Duodenal mucosa (tissue), 2 donors: ENCODE measurements around the gene PIN4.
"Not testable (repeated sequence)": the region's sequence is repeated elsewhere in the genome, so short reads cannot be mapped to it uniquely, and the experiment has no call there.

ENCODE experiments used
- H3K27ac ChIP-seq: one replicate; pipeline ENCODE4 v1.7.0; 2013; ENCODE audit warnings: low read depth, low read length
- H3K27me3 ChIP-seq, 2 donors: one replicate each; pipeline ENCODE4 v1.7.0; 2013; ENCODE audit warnings: low read length in 2 of 2, control low read depth in 1 of 2; ENCODE audit not compliant: insufficient read depth in 2 of 2, control insufficient read depth in 1 of 2
- H3K36me3 ChIP-seq, 2 donors: one replicate each; pipeline ENCODE4 v1.7.0; 2013; ENCODE audit warnings: low read length in 2 of 2, control low read depth in 1 of 2; ENCODE audit not compliant: insufficient read depth in 2 of 2, control insufficient read depth in 1 of 2
- H3K4me1 ChIP-seq, 2 donors: one replicate each; pipeline ENCODE4 v1.7.0; 2013; ENCODE audit warnings: low read length in 2 of 2, control low read depth in 1 of 2; ENCODE audit not compliant: insufficient read depth in 2 of 2, control insufficient read depth in 1 of 2
- H3K4me3 ChIP-seq, 2 donors: one replicate each; pipeline ENCODE4 v1.7.0; 2013; ENCODE audit warnings: low read length in 2 of 2, low read depth in 1 of 2
- H3K9ac ChIP-seq, 2 donors: one replicate each; pipeline ENCODE4 v1.7.0; 2013; ENCODE audit warnings: low read length in 2 of 2, low read depth in 1 of 2
- H3K9me3 ChIP-seq, 2 donors: one replicate each; pipeline ENCODE4 v1.7.0; 2013; ENCODE audit warnings: low read length in 2 of 2, control low read depth in 1 of 2; ENCODE audit not compliant: control insufficient read depth in 1 of 2

PIN4 gene

GRCh38 chrX:72145181-72145580 is 36.4 kb upstream of the PIN4 start:
- H3K9me3 ChIP-seq = no peaks in the 10 kb centered on the region
- no peak overlapping the region for H3K4me3 ChIP-seq
- H3K4me1 ChIP-seq = no peaks in the 10 kb centered on the region
- no peak overlapping the region for H3K9ac ChIP-seq
- no peaks in the 10 kb centered on the region for H3K36me3 ChIP-seq
- no peaks in the 10 kb centered on the region for H3K27me3 ChIP-seq
- no peak overlapping the region for H3K27ac ChIP-seq

GRCh38 chrX:72146527-72146926 is 35.0 kb upstream of the PIN4 start:
- Histone ChIP-seq H3K4me1 (no peaks in the 10 kb centered on the region), H3K27me3 (no peaks in the 10 kb centered on the region), H3K36me3 (no peaks in the 10 kb centered on the region), H3K4me3 (no peak overlapping the region), H3K9me3 (no peaks in the 10 kb centered on the region), H3K27ac (no peak overlapping the region), H3K9ac (no peak overlapping the region)

DNA sequence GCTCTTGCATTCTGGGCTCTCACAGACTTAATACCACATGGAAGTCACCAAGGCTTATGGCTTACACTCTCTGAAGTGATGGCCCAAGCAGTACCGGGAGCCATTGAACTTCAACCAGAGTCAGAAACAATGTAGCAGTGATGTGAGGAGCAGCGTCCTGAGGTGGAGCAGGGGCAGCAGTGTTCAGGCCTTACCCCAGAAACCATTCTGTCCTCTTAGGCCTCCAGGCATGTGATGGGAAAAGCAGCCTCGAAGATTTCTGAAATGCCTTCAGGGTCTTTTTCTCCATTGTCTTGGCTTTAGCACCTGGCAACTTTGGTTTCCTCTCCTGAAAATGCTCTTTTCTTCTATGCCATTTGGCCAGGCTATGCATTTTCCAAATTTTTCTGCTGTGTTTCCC is 22.8 kb upstream of the PIN4 start:
- no peaks in the 10 kb centered on the region for H3K9me3 ChIP-seq
- no peaks in the 10 kb centered on the region for H3K4me1 ChIP-seq
- H3K4me3 ChIP-seq = no peak overlapping the region
- H3K27ac ChIP-seq = no peak overlapping the region
- no peaks in the 10 kb centered on the region for H3K36me3 ChIP-seq
- H3K9ac ChIP-seq = no peak overlapping the region
- no peaks in the 10 kb centered on the region for H3K27me3 ChIP-seq

- no peaks in the 10 kb centered on the region for H3K9me3 ChIP-seq
Observed at GRCh38 chrX:72159769-72160168, 21.8 kb upstream of the PIN4 start.

DNA sequence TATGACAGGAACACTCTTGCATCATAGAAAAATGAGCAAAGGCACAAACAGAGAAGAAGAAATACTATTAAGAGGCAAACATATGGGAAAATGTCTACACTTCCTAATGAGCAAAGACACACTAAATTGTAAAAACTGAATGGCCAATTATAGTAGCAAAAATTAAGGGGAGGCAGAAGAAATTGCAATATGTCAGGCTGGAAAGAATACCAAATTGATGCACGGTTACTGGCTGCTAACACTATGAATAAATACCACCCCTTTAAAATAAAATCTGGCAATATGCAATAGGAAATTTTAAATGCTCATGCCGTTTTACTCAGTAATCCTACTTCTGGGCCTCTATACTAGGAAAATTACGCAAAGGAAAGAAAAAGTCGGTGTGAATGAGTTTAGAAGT is 16.0 kb upstream of the PIN4 start:
- no peaks in the 10 kb centered on the region for H3K9me3 ChIP-seq
- no peaks in the 10 kb centered on the region for H3K36me3 ChIP-seq
- H3K27me3 ChIP-seq = no peaks in the 10 kb centered on the region
- H3K4me3 ChIP-seq = no peak overlapping the region
- H3K9ac ChIP-seq = no peak overlapping the region
- no peak overlapping the region for H3K27ac ChIP-seq
- H3K4me1 ChIP-seq = no peaks in the 10 kb centered on the region

More at GRCh38 chrX:72159769-72160168, 21.8 kb upstream of the PIN4 start:
- no peak overlapping the region for H3K9ac ChIP-seq
- H3K36me3 ChIP-seq = no peaks in the 10 kb centered on the region
- no peak overlapping the region for H3K4me3 ChIP-seq
- no peaks in the 10 kb centered on the region for H3K27me3 ChIP-seq
- no peaks in the 10 kb centered on the region for H3K4me1 ChIP-seq
- H3K27ac ChIP-seq = no peak overlapping the region

DNA sequence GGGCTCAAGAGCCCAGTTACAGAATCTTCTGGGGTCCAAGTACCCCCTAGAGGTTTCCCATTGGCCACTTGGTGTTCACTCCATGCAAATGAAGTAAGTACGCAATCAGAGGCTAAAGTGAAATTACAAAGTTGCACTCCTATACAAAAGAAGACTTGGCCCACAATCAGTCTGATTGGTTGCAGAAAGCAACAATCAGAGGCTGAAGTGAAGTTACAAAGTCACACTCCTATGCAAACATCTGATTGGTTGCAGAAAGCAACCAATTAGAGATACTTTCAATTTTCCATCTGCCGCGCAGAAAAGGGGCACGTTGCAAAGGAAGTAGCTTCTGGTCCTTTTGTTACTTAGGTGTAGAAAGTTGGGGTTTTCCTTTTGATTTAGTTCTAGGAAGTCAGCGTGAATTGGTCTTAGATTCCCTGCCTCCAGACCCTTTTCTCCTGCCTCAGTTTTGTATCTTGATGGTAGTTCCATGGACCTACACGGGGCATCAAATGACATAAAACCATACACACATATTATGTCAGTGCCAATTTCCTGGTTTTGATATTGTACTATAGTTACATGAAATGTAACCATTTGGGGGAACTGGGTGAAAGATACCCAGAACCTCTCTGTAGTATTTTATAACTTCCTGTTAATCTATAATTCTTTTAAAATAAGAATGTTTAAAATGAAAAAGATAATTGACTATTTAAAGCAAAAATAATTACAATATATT is 12.4 kb upstream of the PIN4 start:
- H3K36me3 ChIP-seq = no peaks in the 10 kb centered on the region
- H3K9me3 ChIP-seq = no peaks in the 10 kb centered on the region
- H3K4me1 ChIP-seq = no peaks in the 10 kb centered on the region
- H3K27me3 ChIP-seq = no peaks in the 10 kb centered on the region
- no peak overlapping the region for H3K27ac ChIP-seq
- peak overlapping the region; percentile 35 to 42 for H3K4me3 ChIP-seq
- no peak overlapping the region for H3K9ac ChIP-seq

DNA sequence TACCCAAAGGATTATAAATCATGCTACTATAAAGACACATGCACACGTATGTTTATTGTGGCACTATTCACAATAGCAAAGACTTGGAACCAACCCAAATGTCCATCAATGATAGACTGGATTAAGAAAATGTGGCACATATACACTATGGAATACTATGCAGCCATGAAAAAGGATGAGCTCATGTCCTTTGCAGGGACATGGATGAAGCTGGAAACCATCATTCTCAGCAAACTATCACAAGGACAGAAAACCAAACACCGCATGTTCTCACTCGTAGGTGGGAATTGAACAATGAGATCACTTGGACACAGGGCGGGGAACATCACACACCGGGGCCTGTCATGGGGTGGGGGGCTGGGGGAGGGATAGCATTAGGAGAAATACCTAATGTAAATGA is 5.3 kb upstream of the PIN4 start:
- not testable (repeated sequence) for H3K4me1 ChIP-seq, H3K36me3 ChIP-seq, H3K4me3 ChIP-seq, H3K27ac ChIP-seq, H3K27me3 ChIP-seq, H3K9me3 ChIP-seq, H3K9ac ChIP-seq

DNA sequence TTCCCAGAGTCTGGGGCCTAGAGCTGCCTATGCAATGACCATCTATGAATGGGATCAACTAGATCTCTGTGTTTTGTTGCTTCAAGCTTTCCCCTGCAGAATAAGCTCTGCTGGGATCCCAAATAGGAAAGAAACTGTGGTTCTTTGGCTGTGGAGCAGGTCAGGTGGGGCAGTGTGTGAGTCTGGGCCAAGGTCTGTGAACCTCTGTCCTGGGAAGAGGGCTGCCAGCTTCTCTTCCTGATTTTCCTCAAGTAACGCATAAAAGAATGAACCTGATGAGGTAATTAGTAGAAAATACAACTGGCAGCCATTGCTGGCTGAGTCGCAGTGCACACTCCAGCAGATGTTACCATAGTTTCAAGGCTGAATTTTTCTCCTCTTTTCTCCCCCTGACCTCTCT is 4.6 kb upstream of the PIN4 start:
- no peak overlapping the region for H3K27ac ChIP-seq
- no peak overlapping the region for H3K9ac ChIP-seq
- no peak overlapping the region for H3K4me3 ChIP-seq
- H3K4me1 ChIP-seq = peaks cover 0 to 4% of the 10 kb centered on the region in 2 donors
- no peaks in the 10 kb centered on the region for H3K36me3 ChIP-seq
- H3K9me3 ChIP-seq = no peaks in the 10 kb centered on the region
- no peaks in the 10 kb centered on the region for H3K27me3 ChIP-seq

DNA sequence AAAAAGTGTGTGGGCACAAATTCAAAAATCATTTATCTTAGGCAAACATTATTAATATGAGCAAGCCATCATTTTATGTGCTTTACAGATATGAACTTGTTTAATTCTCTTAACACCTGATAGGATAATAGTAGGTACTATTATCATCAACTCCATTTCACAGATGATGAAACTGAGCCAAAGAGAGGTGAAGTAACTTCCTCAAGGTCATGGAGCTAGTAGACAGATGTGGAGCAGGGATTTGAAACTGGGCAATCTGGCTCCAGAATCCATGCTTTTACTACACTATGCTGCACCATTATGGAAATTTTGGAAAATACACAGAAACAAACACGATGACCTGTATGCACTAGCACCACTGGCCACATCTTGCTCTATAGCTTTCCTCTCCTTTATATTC is 1.0 kb upstream of the PIN4 start:
- H3K36me3 ChIP-seq = no peaks in the 10 kb centered on the region
- H3K27me3 ChIP-seq = no peaks in the 10 kb centered on the region
- H3K9me3 ChIP-seq = no peaks in the 10 kb centered on the region
- H3K9ac ChIP-seq = no peak overlapping the region
- H3K4me1 ChIP-seq = peaks cover 10 to 13% of the 10 kb centered on the region in 2 donors
- H3K27ac ChIP-seq = no peak overlapping the region
- peak overlapping the region in 1 of 2 donors; percentile 92 for H3K4me3 ChIP-seq

GRCh38 chrX:72182924-72183323 is 1.4 kb downstream of the PIN4 start:
- peaks cover 10 to 13% of the 10 kb centered on the region in 2 donors for H3K4me1 ChIP-seq
- H3K36me3 ChIP-seq = no peaks in the 10 kb centered on the region
- no peaks in the 10 kb centered on the region for H3K9me3 ChIP-seq
- no peak overlapping the region for H3K27ac ChIP-seq
- H3K9ac ChIP-seq = no peak overlapping the region
- no peaks in the 10 kb centered on the region for H3K27me3 ChIP-seq
- H3K4me3 ChIP-seq = peak overlapping the region; percentile 91 to 92
